Kidney (tissue), 14 donors: ENCODE measurements around the gene IQCN. TPM values are rescaled to one million over a fixed set of nuclear protein-coding genes. Genes with fewer than 3 reads are reported as not detected.

Source experiments
- DNase-seq, 5 donors: peaks; one replicate each; pipeline ENCODE4 v3.0.0-alpha.2; 2013 to 2020
- FAIRE-seq: peaks from 2 replicates; lab custom pipeline; 2012; peaks lifted over from hg19 to GRCh38; lab: Jason Lieb, UNC
- H3K27ac ChIP-seq, 2 donors: one replicate each; pipeline ENCODE4 v1.7.0; 2013; ENCODE audit warnings: low read depth in 2 of 2, low read length in 2 of 2, inconsistent platforms in 1 of 2
- H3K27me3 ChIP-seq: one replicate; pipeline ENCODE4 v1.7.1; 2013; ENCODE audit warnings: low read length, inconsistent platforms; ENCODE audit not compliant: control insufficient read depth, insufficient read depth
- H3K36me3 ChIP-seq, 3 donors: one replicate each; pipeline versions ENCODE4 v1.7.0 to v1.7.1; 2013; ENCODE audit warnings: low read length in 3 of 3, control low read depth in 1 of 3, inconsistent platforms in 1 of 3; ENCODE audit not compliant: insufficient read depth in 3 of 3, control insufficient read depth in 2 of 3
- H3K4me1 ChIP-seq, 3 donors: one replicate each; pipeline versions ENCODE4 v1.7.0 to v1.7.1; 2013; ENCODE audit warnings: low read length in 3 of 3, inconsistent platforms in 1 of 3, low read depth in 1 of 3; ENCODE audit not compliant: control insufficient read depth in 2 of 3, insufficient read depth in 2 of 3
- H3K4me3 ChIP-seq, 3 donors: one replicate each; pipeline versions ENCODE4 v1.7.0 to v1.8.1; 2013; ENCODE audit warnings: low read length in 3 of 3, control low read depth in 1 of 3, inconsistent platforms in 1 of 3
- H3K9ac ChIP-seq, 3 donors: one replicate each; pipeline versions ENCODE4 v1.7.0 to v1.7.1; 2013; ENCODE audit warnings: low read length in 3 of 3, control low read depth in 1 of 3, inconsistent platforms in 1 of 3
- H3K9me3 ChIP-seq, 3 donors: one replicate each; pipeline versions ENCODE4 v1.7.0 to v1.7.1; 2013; ENCODE audit warnings: low read length in 3 of 3, control low read depth in 1 of 3, inconsistent platforms in 1 of 3; ENCODE audit not compliant: control insufficient read depth in 2 of 3, insufficient read depth in 1 of 3
- CTCF ChIP-seq: IDR thresholded peaks from 3 replicates; pipeline ENCODE4 v1.5.1; 2012; ENCODE audit warnings: mild to moderate bottlenecking, moderate library complexity, borderline replicate concordance; ENCODE audit not compliant: insufficient read depth; ENCODE audit errors: extremely low read depth
- intact Hi-C: fragments of 100-400 bp; cut with DNase I; formaldehyde crosslinking; loops from one replicate; pipeline ENCODE4 v1.11.1; 2022
- polyA plus RNA-seq: library from polyadenylated mRNA; stranded (reverse); fragments of 350-450 nt; fragmentation: Illumina TruSeq; extraction: RNeasy Lipid Tissue Mini Kit (QIAGEN cat#74804); gene quantifications from one replicate; pipeline ENCODE4 v1.2.3, GENCODE V29; 2014; ENCODE audit warnings: low read depth, low replicate concordance; ENCODE audit not compliant: insufficient read depth
- total RNA-seq: library from RNA; stranded (reverse); fragmentation: NEBNext Ultra II Directional; extraction: Animal tissue kit (Norgen Biotek cat#: 25700); gene quantifications from one replicate; pipeline ENCODE4 v1.2.1, GENCODE V29; 2021
- donor health status: control.
- donor health status: control.
- donor health status: control.
- donor health status: control.
- donor health status: control.
- donor health status: DM: yes; HTN: yes; CAD: no.
- donor health status: Normal renal cell carcinoma (clear cell type).

The IQCN gene
- total and polyA plus RNA-seq, 2 donors from 2014 or later: 0.82 to 6.3 TPM

DNA sequence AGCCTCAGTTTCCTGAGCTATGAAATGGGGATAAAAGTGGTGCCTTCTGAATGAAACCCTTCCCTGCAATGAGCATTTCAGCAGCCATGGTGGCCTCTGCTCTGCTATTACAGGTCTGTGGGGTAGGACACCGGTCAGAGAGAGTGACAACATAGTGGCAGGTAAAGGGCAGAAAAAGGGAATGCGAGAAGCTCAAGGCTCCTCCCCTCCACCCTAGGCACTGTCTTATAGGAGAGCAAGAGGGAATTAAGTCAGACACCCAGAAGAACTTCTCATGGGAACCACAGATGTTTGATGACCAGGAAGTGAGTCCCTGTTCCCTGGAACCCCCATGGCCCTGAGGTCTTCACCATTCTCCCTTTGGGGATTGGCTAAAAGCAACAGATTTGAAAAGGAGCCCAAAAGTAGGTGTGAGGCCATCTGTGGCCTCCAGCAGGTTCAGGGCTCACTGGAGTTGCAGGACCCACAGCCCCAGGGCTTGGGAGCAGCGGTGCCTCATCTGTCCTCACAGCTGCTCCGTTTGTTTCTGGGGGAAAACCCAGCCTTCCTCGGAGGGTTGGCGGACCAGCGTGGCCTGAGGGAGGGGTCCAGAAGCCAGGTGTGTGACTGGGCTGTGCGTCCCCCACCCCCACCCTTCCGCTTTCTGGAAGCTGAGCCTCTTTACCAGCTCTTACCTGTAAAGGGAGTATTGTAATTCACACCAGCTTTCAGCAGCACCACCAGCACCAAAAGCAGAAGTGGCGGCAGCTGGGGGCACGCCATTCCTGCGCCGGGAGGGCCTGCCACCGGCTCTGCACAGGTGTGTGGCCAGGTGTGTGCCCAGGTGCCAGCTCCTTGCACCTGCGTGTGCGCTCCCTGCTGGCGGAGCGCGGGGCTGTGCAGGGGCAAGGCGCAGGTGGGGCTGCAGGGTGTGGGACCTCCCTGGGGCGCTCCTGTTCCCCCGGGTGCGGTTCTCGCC lies 19.4 kb downstream of the IQCN start:
- DNase-seq (peak in 2 of 5 donors; percentile 34 to 78), FAIRE-seq (no peak)
- Histone ChIP-seq H3K4me1 (no peaks in the 10 kb centered on the region), H3K27ac (no peak overlapping the region), H3K9ac (no peak overlapping the region), H3K27me3 (no peaks in the 10 kb centered on the region), H3K4me3 (no peak overlapping the region), H3K36me3 (peaks cover 0 to 6% (median 0%) of the 10 kb centered on the region in 3 donors), H3K9me3 (no peaks in the 10 kb centered on the region)
- TF ChIP-seq CTCF: peak; percentile 24
- intact Hi-C loops: loop anchor here (10.0 kb wide), 1 partner anchor 60 kb away; the partner anchor contains the start of gene MPV17L2

- H3K4me3 ChIP-seq: no peak overlapping the region
- no peaks in the 10 kb centered on the region for H3K4me1 ChIP-seq
- no peaks in the 10 kb centered on the region for H3K9me3 ChIP-seq
- peak in 1 of 5 donors; percentile 88 for DNase-seq
- intact Hi-C loops: loop anchor here (10.0 kb wide), 1 partner anchor 59 kb away; the partner anchor contains the start of gene MPV17L2
- no peak for TF ChIP-seq CTCF
- H3K9ac ChIP-seq: no peak overlapping the region
- peaks cover 0 to 6% (median 0%) of the 10 kb centered on the region in 3 donors for H3K36me3 ChIP-seq
- no peaks in the 10 kb centered on the region for H3K27me3 ChIP-seq
- H3K27ac ChIP-seq: no peak overlapping the region
- FAIRE-seq: no peak
Measured at GRCh38 chr19:18253716-18254115, 20.5 kb downstream of the IQCN start.

GRCh38 chr19:18253130-18253529 lies 21.1 kb downstream of the IQCN start:
- intact Hi-C loops: loop anchor here (10.0 kb wide), 1 partner anchor 58 kb away; the partner anchor contains the start of gene MPV17L2
- FAIRE-seq: no peak
- H3K9ac ChIP-seq: no peak overlapping the region

More at GRCh38 chr19:18253130-18253529, 21.1 kb downstream of the IQCN start:
- Histone ChIP-seq H3K27me3 (no peaks in the 10 kb centered on the region), H3K4me1 (no peaks in the 10 kb centered on the region), H3K27ac (no peak overlapping the region), H3K36me3 (peaks cover 0 to 6% (median 0%) of the 10 kb centered on the region in 3 donors), H3K9me3 (no peaks in the 10 kb centered on the region), H3K4me3 (no peak overlapping the region)
- no peak for DNase-seq
- no peak for TF ChIP-seq CTCF
